Astrocyte (in vitro differentiated cells and primary cell): ENCODE results near the gene LAMB4. TPM values are rescaled to one million over a fixed set of nuclear protein-coding genes. Genes with fewer than 3 reads are reported as not detected.

ENCODE experiments used
- DNase-seq: peaks from one replicate; pipeline ENCODE4 v3.0.0-alpha.2; 2010; ENCODE audit warnings: low read depth
- FAIRE-seq: peaks from 2 replicates; lab custom pipeline; 2011; peaks lifted over from hg19 to GRCh38; lab: Jason Lieb, UNC
- H2AFZ ChIP-seq: 2 replicates; pipeline ENCODE4 v1.6.0; 2012; ENCODE audit warnings: low read depth, low read length, inconsistent platforms
- H3K27ac ChIP-seq: 2 replicates; pipeline ENCODE4 v1.5.1; 2011; ENCODE audit warnings: low read depth, low read length, inconsistent platforms
- H3K27me3 ChIP-seq: 2 replicates; pipeline ENCODE4 v1.6.0; 2011; ENCODE audit warnings: low read length, inconsistent platforms; ENCODE audit not compliant: insufficient read depth
- H3K36me3 ChIP-seq: 2 replicates; pipeline ENCODE4 v1.5.1; 2011; ENCODE audit warnings: low read length, inconsistent platforms; ENCODE audit not compliant: insufficient read depth
- H3K4me1 ChIP-seq: 2 replicates; pipeline ENCODE4 v1.5.1; 2011; ENCODE audit warnings: low read length, inconsistent platforms; ENCODE audit not compliant: insufficient read depth
- H3K4me2 ChIP-seq: 2 replicates; pipeline ENCODE4 v1.6.0; 2012; ENCODE audit warnings: low read length, inconsistent platforms
- H3K4me3 ChIP-seq: 2 replicates; pipeline ENCODE4 v1.5.1; 2011; ENCODE audit warnings: low read depth, mild to moderate bottlenecking, low read length, inconsistent platforms; ENCODE audit not compliant: insufficient read depth
- H3K79me2 ChIP-seq: 2 replicates; pipeline ENCODE4 v1.6.0; 2012; ENCODE audit warnings: mild to moderate bottlenecking, low read length, inconsistent platforms; ENCODE audit not compliant: insufficient read depth
- H3K9ac ChIP-seq: 2 replicates; pipeline ENCODE4 v1.6.0; 2012; ENCODE audit warnings: mild to moderate bottlenecking, low read length, inconsistent platforms
- H3K9me3 ChIP-seq: 2 replicates; pipeline ENCODE4 v1.5.1; 2012; ENCODE audit warnings: low read depth, mild to moderate bottlenecking, low read length, inconsistent platforms; ENCODE audit not compliant: insufficient read depth
- H4K20me1 ChIP-seq: 2 replicates; pipeline ENCODE4 v1.6.0; 2012; ENCODE audit warnings: low read length, inconsistent platforms; ENCODE audit not compliant: insufficient read depth
- H3K27ac Mint-ChIP-seq: one replicate; pipeline ENCODE4 v1.8.0; 2021; ENCODE audit warnings: mild to moderate bottlenecking, mixed read lengths; ENCODE audit not compliant: unreplicated experiment
- H3K27me3 Mint-ChIP-seq: one replicate; pipeline ENCODE4 v1.8.0; 2021; ENCODE audit warnings: low read depth, mixed read lengths; ENCODE audit not compliant: unreplicated experiment
- H3K36me3 Mint-ChIP-seq: one replicate; pipeline ENCODE4 v1.8.0; 2021; ENCODE audit warnings: low read depth, mixed read lengths; ENCODE audit not compliant: unreplicated experiment
- H3K4me1 Mint-ChIP-seq: one replicate; pipeline ENCODE4 v1.8.0; 2021; ENCODE audit warnings: low read depth, mixed read lengths; ENCODE audit not compliant: unreplicated experiment
- H3K4me3 Mint-ChIP-seq: one replicate; pipeline ENCODE4 v1.8.0; 2021; ENCODE audit warnings: mild to moderate bottlenecking, moderate library complexity, mixed read lengths; ENCODE audit not compliant: unreplicated experiment
- H3K9me3 Mint-ChIP-seq: one replicate; pipeline ENCODE4 v1.8.0; 2021; ENCODE audit warnings: mild to moderate bottlenecking, mixed read lengths; ENCODE audit not compliant: unreplicated experiment
- CTCF ChIP-seq: IDR thresholded peaks from 2 replicates; pipeline ENCODE4 v1.5.1; 2011; ENCODE audit warnings: low read depth, mild to moderate bottlenecking, inconsistent platforms, low read length, moderate library complexity; ENCODE audit not compliant: insufficient read depth
- EZH2 ChIP-seq: IDR thresholded peaks from 2 replicates; pipeline ENCODE4 v1.6.1; 2012; ENCODE audit warnings: mild to moderate bottlenecking, low read length, inconsistent platforms; ENCODE audit not compliant: insufficient read depth
- total RNA-seq: library from RNA; stranded (reverse); gene quantifications from 2 replicates; pipeline ENCODE4 v1.2.1, GENCODE V29; 2021

Gene LAMB4
- total RNA-seq, 1 donor from 2014 or later: 0.16 TPM

- H3K27me3 Mint-ChIP-seq: no peaks in the 10 kb centered on the region
- H3K27me3 ChIP-seq: no peaks in the 10 kb centered on the region
- no peaks in the 10 kb centered on the region for H3K36me3 ChIP-seq
- FAIRE-seq (no peak), DNase-seq (no peak)
- TF ChIP-seq EZH2 (no peak), CTCF (no peak)
- H3K79me2 ChIP-seq: no peaks in the 10 kb centered on the region
- no peak overlapping the region for H3K4me3 ChIP-seq
- H3K9me3 Mint-ChIP-seq: peaks cover 4% of the 10 kb centered on the region
- H3K4me1 ChIP-seq: peaks cover 14% of the 10 kb centered on the region
- no peak overlapping the region for H3K9ac ChIP-seq
- peak overlapping the region; percentile 4 for H3K27ac Mint-ChIP-seq
- no peaks in the 10 kb centered on the region for H4K20me1 ChIP-seq
- no peak overlapping the region for H3K4me3 Mint-ChIP-seq
- H3K27ac ChIP-seq: no peak overlapping the region
- H3K36me3 Mint-ChIP-seq: no peaks in the 10 kb centered on the region
- no peaks in the 10 kb centered on the region for H3K9me3 ChIP-seq
- H3K4me1 Mint-ChIP-seq: peaks cover 34% of the 10 kb centered on the region
- H2AFZ ChIP-seq: no peak overlapping the region
- H3K4me2 ChIP-seq: no peak overlapping the region
Observed at GRCh38 chr7:108089381-108089780, 40.8 kb downstream of the LAMB4 start.

- FAIRE-seq: peak; percentile 32
Observed at GRCh38 chr7:108088729-108089128, 41.4 kb downstream of the LAMB4 start.

More at GRCh38 chr7:108088729-108089128, 41.4 kb downstream of the LAMB4 start:
- no peak overlapping the region for H3K9ac ChIP-seq
- H2AFZ ChIP-seq: no peak overlapping the region
- no peaks in the 10 kb centered on the region for H3K9me3 ChIP-seq
- Mint-ChIP-seq H3K36me3 (no peaks in the 10 kb centered on the region), H3K4me1 (peaks cover 35% of the 10 kb centered on the region), H3K27me3 (no peaks in the 10 kb centered on the region), H3K4me3 (no peak overlapping the region), H3K9me3 (peaks cover 4% of the 10 kb centered on the region), H3K27ac (no peak overlapping the region)
- peak; percentile 25 for DNase-seq
- H3K79me2 ChIP-seq: no peaks in the 10 kb centered on the region
- TF ChIP-seq CTCF: no peak
- TF ChIP-seq EZH2: no peak
- H3K36me3 ChIP-seq: no peaks in the 10 kb centered on the region
- no peak overlapping the region for H3K4me3 ChIP-seq
- H3K4me1 ChIP-seq: peaks cover 7% of the 10 kb centered on the region
- H4K20me1 ChIP-seq: no peaks in the 10 kb centered on the region
- no peak overlapping the region for H3K27ac ChIP-seq
- no peak overlapping the region for H3K4me2 ChIP-seq
- no peaks in the 10 kb centered on the region for H3K27me3 ChIP-seq
